ENCODE data around the gene CYP27B1.

GRCh38 chr12:57765698-57766463 lies 997 bp downstream of the CYP27B1 start:
- no peak for TF ChIP-seq CTCF (IDR thresholded peaks at IDR 0.05)
- no peak for TF ChIP-seq POLR2A (IDR thresholded peaks at IDR 0.05)
